AG08396 (cell line): ENCODE results near the gene RANBP10.

Source experiments
- DNase-seq: peaks from one replicate; pipeline ENCODE4 v3.0.0; 2012; ENCODE audit warnings: low spot score, mixed read lengths

Gene RANBP10

GRCh38 chr16:67675999-67676398 is 130.4 kb downstream of the RANBP10 start:
- no peak for DNase-seq

DNA sequence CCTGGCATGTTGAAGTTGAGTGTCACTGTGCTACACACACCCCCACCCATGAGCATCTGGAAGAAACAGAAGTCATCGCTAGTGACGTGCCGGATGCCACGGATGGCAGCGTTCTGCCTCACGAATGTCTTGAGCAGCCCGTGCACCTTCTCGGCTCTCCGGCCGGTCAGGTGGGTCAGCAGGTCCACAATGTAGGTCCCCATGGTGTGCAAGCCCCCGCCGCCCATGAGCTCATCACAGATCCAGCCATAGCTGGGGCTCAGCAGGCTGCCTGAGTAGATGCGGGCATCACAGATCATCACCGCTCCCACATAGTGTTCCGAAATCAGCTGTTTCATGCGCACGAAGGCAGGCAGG is 130.8 kb downstream of the RANBP10 start:
- no peak for DNase-seq

DNA sequence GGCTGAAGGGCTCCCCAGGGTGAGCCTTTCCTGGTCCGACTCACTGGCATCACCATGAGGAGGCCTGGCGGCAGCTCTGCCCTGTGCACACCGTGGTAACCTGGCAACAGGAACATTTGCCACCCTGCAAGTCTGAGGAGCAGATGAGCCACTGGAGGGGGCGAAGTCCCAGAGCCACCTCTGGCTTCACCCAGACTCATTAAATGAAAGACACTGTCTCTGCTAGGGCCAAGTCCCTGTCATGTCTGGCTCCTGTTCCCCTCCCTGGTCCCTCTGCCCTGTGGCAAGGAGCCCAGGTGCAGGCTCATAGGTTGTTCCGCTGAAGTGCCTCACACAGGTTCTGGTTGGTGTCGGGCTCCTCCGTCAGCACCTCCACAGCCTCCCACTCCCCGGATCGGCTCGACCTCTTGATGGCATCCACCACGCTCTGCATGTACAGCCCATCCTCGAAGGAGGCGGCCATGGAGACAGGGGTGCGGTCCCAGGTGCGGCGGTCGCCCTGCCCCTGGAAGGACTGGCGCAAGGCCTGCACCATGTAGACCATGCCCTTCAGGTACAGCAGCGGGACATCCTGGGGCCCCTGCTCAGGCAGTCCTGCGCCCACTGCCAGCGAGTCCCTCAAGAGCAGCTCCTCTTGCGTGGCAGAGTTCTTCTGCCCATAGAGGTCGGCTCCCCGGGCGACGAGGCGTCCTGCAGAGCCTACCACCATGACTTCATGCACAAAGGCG is 131.3 kb downstream of the RANBP10 start:
- DNase-seq: no peak

GRCh38 chr16:67673712-67674580 is 132.4 kb downstream of the RANBP10 start:
- DNase-seq: no peak
